Type B pancreatic cell (in vitro differentiated cells): ENCODE results near the gene IL20RA. TPM values are rescaled to one million over a fixed set of nuclear protein-coding genes. Genes with fewer than 3 reads are reported as not detected.
"Not testable (repeated sequence)": the region's sequence is repeated elsewhere in the genome, so short reads cannot be mapped to it uniquely, and the experiment has no call there.

ENCODE experiments used
- DNase-seq: peaks from one replicate; pipeline ENCODE4 v3.0.0; 2021; ENCODE audit warnings: mixed read lengths; ENCODE audit not compliant: unreplicated experiment; ENCODE audit errors: extremely low spot score
- H3K27ac Mint-ChIP-seq: 2 replicates; pipeline ENCODE4 v1.8.0; 2021; ENCODE audit warnings: mild to moderate bottlenecking, mixed read lengths
- H3K27me3 Mint-ChIP-seq: 2 replicates; pipeline ENCODE4 v1.8.0; 2021; ENCODE audit warnings: mixed read lengths
- H3K36me3 Mint-ChIP-seq: 2 replicates; pipeline ENCODE4 v1.8.0; 2021; ENCODE audit warnings: mixed read lengths
- H3K4me1 Mint-ChIP-seq: one replicate; pipeline ENCODE4 v1.8.0; 2021; ENCODE audit warnings: mixed read lengths; ENCODE audit not compliant: unreplicated experiment
- H3K4me3 Mint-ChIP-seq: 2 replicates; pipeline ENCODE4 v1.8.0; 2021; ENCODE audit warnings: mild to moderate bottlenecking, mixed read lengths
- H3K9me3 Mint-ChIP-seq: 2 replicates; pipeline ENCODE4 v1.8.0; 2021; ENCODE audit warnings: mixed read lengths
- CTCF ChIP-seq: fragments of 200-600 bp; sonication (generic); conservative IDR thresholded peaks from 2 replicates; pipeline ENCODE4 v1.5.0; 2021; ENCODE audit warnings: antibody characterized with exemption, mild to moderate bottlenecking
- total RNA-seq: library from RNA; stranded (reverse); gene quantifications from 2 replicates; pipeline ENCODE4 v1.2.1, GENCODE V29; 2021; ENCODE audit warnings: low replicate concordance

The IL20RA gene
- total RNA-seq, 1 donor from 2014 or later: 1.7 TPM

- no peaks in the 10 kb centered on the region for H3K9me3 Mint-ChIP-seq
- no peak for TF ChIP-seq CTCF
- H3K4me1 Mint-ChIP-seq: no peaks in the 10 kb centered on the region
- H3K36me3 Mint-ChIP-seq: no peaks in the 10 kb centered on the region
- H3K27me3 Mint-ChIP-seq: no peaks in the 10 kb centered on the region
- no peak overlapping the region for H3K4me3 Mint-ChIP-seq
- DNase-seq: no peak
- H3K27ac Mint-ChIP-seq: no peak overlapping the region
Measured at GRCh38 chr6:136977075-136977474, 67.7 kb downstream of the IL20RA start.

GRCh38 chr6:136975089-136975715 is 69.6 kb downstream of the IL20RA start:
- no peaks in the 10 kb centered on the region for H3K9me3 Mint-ChIP-seq
- H3K27ac Mint-ChIP-seq: no peak overlapping the region
- no peak overlapping the region for H3K4me3 Mint-ChIP-seq
- TF ChIP-seq CTCF: no peak
- no peak for DNase-seq
- H3K36me3 Mint-ChIP-seq: no peaks in the 10 kb centered on the region
- no peaks in the 10 kb centered on the region for H3K27me3 Mint-ChIP-seq
- no peaks in the 10 kb centered on the region for H3K4me1 Mint-ChIP-seq

GRCh38 chr6:136973781-136974180 is 71.0 kb downstream of the IL20RA start:
- not testable (repeated sequence) for H3K4me3 Mint-ChIP-seq, H3K36me3 Mint-ChIP-seq, H3K4me1 Mint-ChIP-seq, H3K27me3 Mint-ChIP-seq, H3K27ac Mint-ChIP-seq, H3K9me3 Mint-ChIP-seq, DNase-seq

GRCh38 chr6:136971609-136972008 is 73.2 kb downstream of the IL20RA start:
- TF ChIP-seq CTCF: no peak

GRCh38 chr6:136969930-136970329 is 74.8 kb downstream of the IL20RA start:
- Mint-ChIP-seq H3K27ac (peak overlapping the region; percentile 71), H3K4me3 (no peak overlapping the region), H3K27me3 (no peaks in the 10 kb centered on the region), H3K4me1 (no peaks in the 10 kb centered on the region), H3K9me3 (no peaks in the 10 kb centered on the region), H3K36me3 (no peaks in the 10 kb centered on the region)
- TF ChIP-seq CTCF: no peak
- DNase-seq: no peak

More at GRCh38 chr6:136971609-136972008, 73.2 kb downstream of the IL20RA start:
- H3K4me1 Mint-ChIP-seq: no peaks in the 10 kb centered on the region
- no peaks in the 10 kb centered on the region for H3K9me3 Mint-ChIP-seq
- DNase-seq: no peak
- H3K27ac Mint-ChIP-seq: no peak overlapping the region
- H3K36me3 Mint-ChIP-seq: no peaks in the 10 kb centered on the region
- no peaks in the 10 kb centered on the region for H3K27me3 Mint-ChIP-seq
- H3K4me3 Mint-ChIP-seq: no peak overlapping the region

- no peak for TF ChIP-seq CTCF
- Mint-ChIP-seq H3K9me3 (no peaks in the 10 kb centered on the region), H3K27me3 (no peaks in the 10 kb centered on the region)
Measured at GRCh38 chr6:136969433-136969832, 75.3 kb downstream of the IL20RA start.

More at GRCh38 chr6:136969433-136969832, 75.3 kb downstream of the IL20RA start:
- no peak for DNase-seq
- Mint-ChIP-seq H3K27ac (peak overlapping the region; percentile 71), H3K36me3 (no peaks in the 10 kb centered on the region), H3K4me3 (no peak overlapping the region), H3K4me1 (no peaks in the 10 kb centered on the region)
